Stomach (tissue), 9 donors: ENCODE measurements around the gene RIN1. TPM values are rescaled to one million over a fixed set of nuclear protein-coding genes. Genes with fewer than 3 reads are reported as not detected.

Source experiments
- DNase-seq, 2 donors: peaks; one replicate each; pipeline versions ENCODE4 v3.0.0 to v3.0.0-alpha.2; 2013 to 2019
- H3K27ac ChIP-seq, 5 donors: fragments of 200-600 bp in 4 of 5; sonication (generic) in 4 of 5; one replicate each; pipeline ENCODE4 v1.5.1; 2013 to 2019; ENCODE audit warnings: mild to moderate bottlenecking in 1 of 5, moderate library complexity in 1 of 5
- H3K27me3 ChIP-seq, 3 donors: fragments of 200-600 bp; sonication (generic); one replicate each; pipeline ENCODE4 v1.5.1; 2017 to 2019; ENCODE audit warnings: mixed run types in 1 of 3
- H3K36me3 ChIP-seq, 4 donors: fragments of 200-600 bp; sonication (generic); 1 replicate in 3 of 4; 2 replicates in 1 of 4; pipeline ENCODE4 v1.5.1; 2016 to 2019
- H3K4me1 ChIP-seq, 4 donors: fragments of 200-600 bp; sonication (generic); one replicate each; pipeline ENCODE4 v1.5.1; 2016 to 2019
- H3K4me3 ChIP-seq, 4 donors: fragments of 200-600 bp; sonication (generic) in 3 of 4; one replicate each; pipeline ENCODE4 v1.5.1; 2016 to 2019; ENCODE audit warnings: mild to moderate bottlenecking in 1 of 4
- H3K9me3 ChIP-seq, 4 donors: fragments of 200-600 bp; sonication (generic); one replicate each; pipeline ENCODE4 v1.5.1; 2016 to 2019
- EP300 ChIP-seq: sonication (generic); formaldehyde crosslinking; IDR thresholded peaks from one replicate; pipeline ENCODE4 v1.6.1; 2017; ENCODE audit warnings: antibody characterized with exemption
- POLR2A ChIP-seq, 4 donors: fragments of 450-650 bp; IDR thresholded peaks; one replicate each; pipeline ENCODE4 v1.6.1; 2016; ENCODE audit warnings: antibody characterized with exemption in 4 of 4, control low read depth in 2 of 4, mild to moderate bottlenecking in 1 of 4, moderate library complexity in 1 of 4
- POLR2AphosphoS5 ChIP-seq, 3 donors: sonication (generic); formaldehyde crosslinking; IDR thresholded peaks; one replicate each; pipeline ENCODE4 v1.6.1; 2016; ENCODE audit warnings: antibody characterized with exemption in 3 of 3
- WGBS, 5 donors: extraction: QIAGEN DNeasy Blood & Tissue Kit in 3 of 5; methylation state at CpG; one replicate each; pipeline versions ENCODE4 v1.1.5 to v1.1.7; 2013 to 2018; 5-methylcytosine and 5-hydroxymethylcytosine counted together
- intact Hi-C: fragments of 100-400 bp; cut with DNase I; formaldehyde crosslinking; loops from one replicate; pipeline ENCODE4 v1.15.1; 2023; ENCODE audit warnings: low total_unique reads
- polyA plus RNA-seq, 3 donors: library from polyadenylated mRNA; stranded (reverse); fragments of 200-250 nt; gene quantifications; one replicate each; pipeline ENCODE4 v1.2.3, GENCODE V29; 2013
- total RNA-seq, 5 donors: library from RNA; depleted of rRNA; stranded (reverse); fragments of >200 nt; gene quantifications; one replicate each; pipeline versions ENCODE4 v1.1.0 to v1.2.3, GENCODE V29; 2014 to 2016
- TF ChIP-seq, protein P1 (sequence below), 7 experiments: fragments of 450-650 bp in 4 of 7; fragments of 200-600 bp in 3 of 7; sonication (generic) in 3 of 7; IDR thresholded peaks; one replicate each; pipeline ENCODE4 v1.5.1; 2016 to 2019; ENCODE audit warnings: antibody characterized with exemption in 7 of 7, control low read depth in 2 of 7, mild to moderate bottlenecking in 1 of 7
- donor health status: healthy with polysubstance abuse.
- donor health status: Bipolar disorder and iron deficiency.
- donor health status: healthy.

RIN1 gene
- total and polyA plus RNA-seq, 8 donors, result 0.58 to 26.4 (median 9.2) TPM

DNA sequence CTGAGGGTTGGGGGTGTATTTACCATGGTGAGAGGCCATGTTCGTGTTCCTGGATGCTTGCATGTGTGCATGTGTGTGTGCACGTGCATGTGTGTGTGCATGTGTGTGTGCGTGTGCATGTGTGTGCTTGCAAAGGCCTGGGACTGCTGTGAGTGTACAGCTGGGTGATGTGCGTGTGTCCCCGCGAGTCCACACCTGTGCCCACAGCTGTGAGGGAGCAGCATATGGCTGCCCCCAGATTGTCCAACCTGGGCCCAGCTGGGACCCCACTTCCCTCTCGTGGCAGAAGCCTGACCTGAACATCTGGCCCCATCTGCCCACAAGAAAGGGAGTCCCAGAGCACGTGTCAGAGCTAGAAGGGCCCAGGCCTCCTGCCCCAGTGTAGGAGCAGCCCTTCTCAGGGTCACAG is 11.0 kb downstream of the RIN1 start:
- Histone ChIP-seq H3K4me3 (no peak overlapping the region), H3K27ac (peak overlapping the region in 2 of 5 donors; percentile 73), H3K9me3 (no peaks in the 10 kb centered on the region), H3K4me1 (peaks cover 26 to 36% (median 31%) of the 10 kb centered on the region in 4 donors), H3K36me3 (no peaks in the 10 kb centered on the region), H3K27me3 (no peaks in the 10 kb centered on the region)
- intact Hi-C loops, result no loop called here
- DNase-seq, result peak in 1 of 2 donors; percentile 32
- 78 to 90% (median 82%) methylated on average over 7 to 8 of the region's 8 CpGs for WGBS, 5 donors
- no peak for TF ChIP-seq POLR2AphosphoS5 (IDR thresholded peaks at IDR 0.05)
- no peak for TF ChIP-seq EP300
- TF ChIP-seq, protein P1, sequence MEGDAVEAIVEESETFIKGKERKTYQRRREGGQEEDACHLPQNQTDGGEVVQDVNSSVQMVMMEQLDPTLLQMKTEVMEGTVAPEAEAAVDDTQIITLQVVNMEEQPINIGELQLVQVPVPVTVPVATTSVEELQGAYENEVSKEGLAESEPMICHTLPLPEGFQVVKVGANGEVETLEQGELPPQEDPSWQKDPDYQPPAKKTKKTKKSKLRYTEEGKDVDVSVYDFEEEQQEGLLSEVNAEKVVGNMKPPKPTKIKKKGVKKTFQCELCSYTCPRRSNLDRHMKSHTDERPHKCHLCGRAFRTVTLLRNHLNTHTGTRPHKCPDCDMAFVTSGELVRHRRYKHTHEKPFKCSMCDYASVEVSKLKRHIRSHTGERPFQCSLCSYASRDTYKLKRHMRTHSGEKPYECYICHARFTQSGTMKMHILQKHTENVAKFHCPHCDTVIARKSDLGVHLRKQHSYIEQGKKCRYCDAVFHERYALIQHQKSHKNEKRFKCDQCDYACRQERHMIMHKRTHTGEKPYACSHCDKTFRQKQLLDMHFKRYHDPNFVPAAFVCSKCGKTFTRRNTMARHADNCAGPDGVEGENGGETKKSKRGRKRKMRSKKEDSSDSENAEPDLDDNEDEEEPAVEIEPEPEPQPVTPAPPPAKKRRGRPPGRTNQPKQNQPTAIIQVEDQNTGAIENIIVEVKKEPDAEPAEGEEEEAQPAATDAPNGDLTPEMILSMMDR (IDR thresholded peaks at IDR 0.05), result no peak
- no peak for TF ChIP-seq POLR2A (IDR thresholded peaks at IDR 0.05)

DNA sequence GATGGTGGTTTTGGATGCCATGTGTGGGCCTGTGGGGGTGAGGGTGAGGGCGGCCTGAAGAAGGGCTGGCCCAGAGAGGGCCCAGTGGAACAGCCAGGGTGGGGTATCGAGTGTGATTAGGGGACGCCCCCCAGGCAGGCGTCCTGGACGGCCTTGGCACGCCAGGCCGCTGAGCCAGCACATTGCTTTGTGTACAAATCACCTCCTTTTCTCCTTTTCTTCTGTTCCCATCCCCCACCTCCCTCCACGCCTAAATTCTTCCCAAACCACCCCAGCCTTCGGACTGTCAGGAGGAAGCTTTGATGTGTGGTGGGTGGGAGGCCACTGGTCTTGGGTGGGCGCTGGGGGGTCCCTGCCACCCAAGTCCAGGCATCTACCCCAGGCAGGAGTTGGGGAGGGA is 11.6 kb downstream of the RIN1 start:
- H3K27me3 ChIP-seq, result no peaks in the 10 kb centered on the region
- 64 to 79% (median 68%) methylated on average over 5 to 10 of the region's 10 CpGs for WGBS, 5 donors
- H3K27ac ChIP-seq, result peak overlapping the region in 1 of 5 donors; percentile 14
- H3K36me3 ChIP-seq, result no peaks in the 10 kb centered on the region
- H3K4me3 ChIP-seq, result no peak overlapping the region
- TF ChIP-seq POLR2A (IDR thresholded peaks at IDR 0.05) (no peak), POLR2AphosphoS5 (IDR thresholded peaks at IDR 0.05) (no peak)
- TF ChIP-seq, protein P1 (IDR thresholded peaks at IDR 0.05), result no peak
- peaks cover 26 to 36% (median 31%) of the 10 kb centered on the region in 4 donors for H3K4me1 ChIP-seq
- H3K9me3 ChIP-seq, result no peaks in the 10 kb centered on the region
- peak in 1 of 2 donors; percentile 36 for DNase-seq
- intact Hi-C loops, result no loop called here

DNA sequence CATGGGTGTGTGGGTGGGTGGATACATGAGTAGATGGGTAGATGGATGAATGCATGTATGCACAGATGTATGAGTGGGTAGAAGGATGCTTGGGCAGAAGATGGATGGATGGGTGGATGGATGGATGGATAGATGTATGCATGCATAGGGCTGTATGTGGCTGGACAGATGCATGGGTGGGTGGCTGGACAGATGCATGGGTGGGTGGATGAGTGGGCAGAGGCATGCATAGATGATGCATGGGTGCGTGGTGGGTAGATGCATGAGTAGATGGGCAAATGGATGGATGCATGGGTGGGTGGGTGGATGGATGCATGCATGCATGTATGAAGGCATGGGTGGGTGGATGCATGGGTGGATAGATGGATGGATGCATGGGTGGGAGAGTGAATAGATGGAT is 12.6 kb downstream of the RIN1 start:
- Histone ChIP-seq H3K36me3 (no peaks in the 10 kb centered on the region), H3K4me3 (no peak overlapping the region), H3K9me3 (no peaks in the 10 kb centered on the region), H3K4me1 (peaks cover 26 to 36% (median 31%) of the 10 kb centered on the region in 4 donors), H3K27ac (no peak overlapping the region), H3K27me3 (no peaks in the 10 kb centered on the region)
- intact Hi-C loops, result no loop called here
- no peak for TF ChIP-seq POLR2A (IDR thresholded peaks at IDR 0.05)
- no peak for TF ChIP-seq EP300
- TF ChIP-seq, protein P1 (IDR thresholded peaks at IDR 0.05), result no peak
- TF ChIP-seq POLR2AphosphoS5 (IDR thresholded peaks at IDR 0.05), result no peak
- no peak for DNase-seq
- 96 to 100% (median 98%) methylated on average over 1 of the region's 1 CpG for WGBS, 5 donors

DNA sequence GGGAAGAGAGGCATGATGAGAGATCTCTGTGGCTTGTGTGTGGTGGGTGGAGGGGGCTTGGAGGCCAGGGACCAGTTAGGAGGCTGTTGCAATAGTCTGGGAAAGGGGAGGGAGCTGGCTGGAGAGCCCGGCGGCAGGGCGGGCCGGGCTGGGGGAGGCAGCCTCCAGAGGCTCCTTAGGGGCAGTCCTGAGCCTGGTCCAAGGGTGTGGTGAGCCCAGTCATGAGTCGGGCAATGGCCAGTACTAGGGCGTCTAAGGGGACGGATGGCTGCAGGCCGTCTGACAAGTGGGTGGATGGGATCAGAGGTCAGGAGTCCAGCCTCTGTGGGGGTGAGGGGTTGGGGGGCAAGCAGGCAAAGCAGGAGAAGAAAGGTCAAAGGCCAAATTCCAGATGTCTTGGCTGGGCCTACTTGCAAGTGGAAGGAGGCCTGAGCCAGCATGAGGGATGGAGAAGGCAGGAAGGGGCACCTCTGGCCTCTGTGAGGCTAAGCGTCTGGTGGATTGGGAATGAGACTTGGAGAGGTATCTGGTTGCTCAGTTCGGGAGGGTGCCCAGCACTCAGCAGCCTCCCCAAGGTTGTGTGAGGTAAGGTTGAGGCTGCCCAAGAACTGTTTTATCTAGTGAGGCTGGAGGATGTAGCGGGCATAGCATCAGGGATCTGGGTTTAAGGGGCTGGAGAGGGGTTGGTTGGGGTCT is 13.4 kb downstream of the RIN1 start:
- Histone ChIP-seq H3K27me3 (no peaks in the 10 kb centered on the region), H3K9me3 (no peaks in the 10 kb centered on the region), H3K36me3 (no peaks in the 10 kb centered on the region), H3K4me1 (peaks cover 26 to 36% (median 31%) of the 10 kb centered on the region in 4 donors), H3K4me3 (no peak overlapping the region), H3K27ac (no peak overlapping the region)
- intact Hi-C loops, result no loop called here
- peak in 1 of 2 donors; percentile 51 for DNase-seq
- WGBS, 5 donors, result 82 to 90% (median 87%) methylated on average over 10 to 11 of the region's 11 CpGs
- no peak for TF ChIP-seq POLR2AphosphoS5 (IDR thresholded peaks at IDR 0.05)
- TF ChIP-seq, protein P1 (IDR thresholded peaks at IDR 0.05), result no peak
- TF ChIP-seq EP300, result no peak
- no peak for TF ChIP-seq POLR2A (IDR thresholded peaks at IDR 0.05)
